HUDEP-2 (cell line): Measurements from ENCODE around the gene ZMIZ1.
"Not testable (repeated sequence)": the region's sequence is repeated elsewhere in the genome, so short reads cannot be mapped to it uniquely, and the experiment has no call there.

Experiments used
- DNase-seq, 76 experiments: peaks; one replicate each; lab custom pipeline; 2025; ENCODE audit not compliant: unreplicated experiment in 76 of 76; lab: John Stamatoyannopoulos, UW

The ZMIZ1 gene

GRCh38 chr10:79272353-79272752, 203.6 kb downstream of the ZMIZ1 start:
- DNase-seq: no peak

GRCh38 chr10:79273604-79274003, 204.8 kb downstream of the ZMIZ1 start:
- peak in 35 of 76 experiments; percentile 3 to 61 (median 20) for DNase-seq

- peak in 11 of 76 experiments; percentile 1 to 32 (median 17) for DNase-seq
Measured at GRCh38 chr10:79274279-79275104, 205.7 kb downstream of the ZMIZ1 start.

- no peak for DNase-seq
Measured at GRCh38 chr10:79275105-79275430, 206.3 kb downstream of the ZMIZ1 start.

- no peak for DNase-seq
Measured at GRCh38 chr10:79275431-79275851, 206.7 kb downstream of the ZMIZ1 start.

- no peak for DNase-seq
Measured at GRCh38 chr10:79277579-79278269, 209.0 kb downstream of the ZMIZ1 start.

- not testable (repeated sequence) for DNase-seq
Measured at GRCh38 chr10:79279047-79279446, 210.3 kb downstream of the ZMIZ1 start.

GRCh38 chr10:79280956-79281355, 212.2 kb downstream of the ZMIZ1 start:
- DNase-seq: no peak

GRCh38 chr10:79282388-79282787, 213.6 kb downstream of the ZMIZ1 start:
- DNase-seq: no peak

- no peak for DNase-seq
Measured at GRCh38 chr10:79283616-79284015, 214.8 kb downstream of the ZMIZ1 start.

- DNase-seq: no peak
Measured at GRCh38 chr10:79284158-79284871, 215.5 kb downstream of the ZMIZ1 start.

GRCh38 chr10:79285315-79286197, 216.8 kb downstream of the ZMIZ1 start:
- no peak for DNase-seq

GRCh38 chr10:79286318-79286951, 217.7 kb downstream of the ZMIZ1 start:
- peak in 37 of 76 experiments; percentile 5 to 67 (median 20) for DNase-seq

GRCh38 chr10:79287973-79288723, 219.4 kb downstream of the ZMIZ1 start:
- no peak for DNase-seq

- no peak for DNase-seq
Measured at GRCh38 chr10:79289801-79290200, 221.0 kb downstream of the ZMIZ1 start.

GRCh38 chr10:79292026-79292766, 223.4 kb downstream of the ZMIZ1 start:
- peak in 10 of 76 experiments; percentile 4 to 29 (median 10) for DNase-seq

GRCh38 chr10:79292891-79293746, 224.4 kb downstream of the ZMIZ1 start:
- peak in 42 of 76 experiments; percentile 2 to 65 (median 33) for DNase-seq
